HG03159 (cell line): ENCODE data around the gene LARP1.
"Not testable (repeated sequence)": the region's sequence is repeated elsewhere in the genome, so short reads cannot be mapped to it uniquely, and the experiment has no call there.

Source experiments
- ATAC-seq: cut with Tn5 transposase; IDR thresholded peaks from one replicate; pipeline ENCODE4 v1.9.1; 2021; ENCODE audit warnings: mild to moderate bottlenecking, moderate library complexity; ENCODE audit not compliant: unreplicated experiment

LARP1 gene

DNA sequence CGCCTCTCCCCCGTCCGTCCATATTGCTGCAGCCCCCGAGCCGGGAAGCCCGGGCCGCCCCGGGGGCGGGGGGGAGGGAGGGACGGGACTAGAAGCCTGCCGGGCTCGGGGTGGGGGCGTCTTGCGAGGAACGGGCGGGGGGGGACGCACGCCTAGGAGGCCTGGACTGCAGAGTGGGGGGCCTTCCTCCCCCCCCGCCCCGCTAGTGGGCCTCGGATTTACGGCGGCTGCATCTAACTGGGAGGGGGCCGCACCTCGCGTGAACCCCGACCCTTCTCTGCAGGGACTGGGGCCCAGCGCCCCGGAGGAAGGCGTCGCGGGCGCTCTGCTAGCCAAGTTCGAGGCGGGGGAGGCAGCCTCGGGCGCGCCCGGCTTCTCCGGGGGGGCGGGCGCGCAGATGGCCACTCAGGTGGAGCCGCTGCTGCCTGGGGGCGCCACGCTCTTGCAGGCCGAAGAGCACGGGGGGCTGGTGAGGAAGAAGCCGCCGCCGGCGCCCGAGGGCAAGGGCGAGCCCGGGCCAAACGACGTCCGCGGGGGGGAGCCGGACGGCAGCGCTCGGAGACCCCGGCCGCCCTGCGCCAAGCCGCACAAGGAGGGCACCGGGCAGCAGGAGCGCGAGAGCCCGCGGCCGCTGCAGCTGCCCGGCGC is at the start of gene LARP1:
Gene LARP1 (plus strand): TSS at position 17 of the 648 bp plus-strand sequence. CDS start 381 bp downstream, at position 398.
- ATAC-seq: peak; percentile 1

DNA sequence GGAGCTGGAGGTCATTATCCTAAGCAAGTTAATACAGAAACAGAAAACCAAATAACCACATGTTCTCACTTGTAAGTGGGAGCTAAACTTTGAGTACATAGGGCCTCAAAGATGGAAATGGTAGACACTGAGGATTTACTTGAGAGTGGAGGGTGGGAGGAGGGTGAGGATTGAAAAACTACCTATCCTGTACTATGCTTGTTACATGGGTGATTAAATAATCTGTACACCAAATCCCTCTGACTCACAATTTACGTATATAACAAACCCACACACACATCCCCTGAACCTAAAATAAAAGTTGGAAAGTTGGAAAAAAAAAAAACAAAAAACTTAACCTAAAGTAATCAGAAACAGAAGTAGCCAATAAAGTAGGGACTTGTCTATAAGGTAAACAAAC is 48.8 kb upstream of the LARP1 start:
- ATAC-seq: no peak

DNA sequence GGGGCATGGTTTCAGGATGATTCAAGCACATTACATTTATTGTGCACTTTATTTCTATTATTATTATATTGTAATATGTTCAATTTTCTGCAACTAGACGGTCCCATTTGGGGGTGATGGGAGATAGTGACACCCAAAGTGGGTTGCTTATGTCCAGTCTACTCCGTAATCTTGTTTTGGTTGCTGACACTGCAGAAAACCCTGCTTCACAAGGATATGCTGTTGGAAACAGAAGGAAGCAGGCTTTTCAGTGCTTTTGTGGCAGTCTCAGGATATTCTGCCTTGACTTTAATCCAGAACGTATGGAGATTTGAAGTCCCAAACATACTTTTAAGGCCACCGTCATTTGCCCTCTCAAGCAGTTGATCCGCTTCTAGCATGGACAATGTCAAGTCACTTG is 47.5 kb upstream of the LARP1 start:
- no peak for ATAC-seq

DNA sequence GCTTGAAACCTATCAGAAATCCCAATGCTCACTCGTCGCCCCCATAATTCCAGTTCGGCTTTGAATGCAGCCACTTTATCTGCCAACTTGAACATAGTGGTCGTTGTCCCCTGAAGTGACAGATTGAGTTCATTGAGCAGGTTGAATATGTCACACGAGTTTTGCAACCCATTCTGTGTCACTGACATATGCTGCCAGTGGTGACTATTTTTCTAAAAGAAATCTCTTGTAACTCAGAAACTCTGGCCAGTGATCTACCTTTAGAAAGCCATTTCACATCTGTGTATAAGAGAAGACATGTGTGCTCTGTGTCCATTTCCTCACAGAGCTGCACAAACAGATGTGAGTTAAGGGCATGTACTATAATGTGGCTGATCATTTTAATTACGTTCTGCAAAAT is 47.0 kb upstream of the LARP1 start:
- ATAC-seq: no peak

DNA sequence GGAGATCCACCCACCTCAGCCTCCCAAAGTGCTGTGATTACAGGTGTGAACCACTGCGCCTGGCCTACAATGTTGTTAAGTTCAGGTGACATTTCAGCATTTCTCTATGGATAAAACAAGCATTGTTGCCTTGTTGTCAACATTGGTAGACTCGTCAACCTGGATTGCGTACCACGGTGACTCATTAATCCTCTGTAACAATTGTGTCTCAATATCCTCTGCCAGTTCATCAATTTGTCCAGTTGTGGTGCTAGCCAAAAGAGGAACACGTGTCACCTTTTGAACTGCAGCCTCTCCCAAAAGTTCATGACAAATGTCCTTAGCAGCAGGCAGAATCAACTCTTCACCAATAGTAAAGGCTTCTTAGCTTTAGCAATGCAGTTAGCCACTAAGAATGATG is 46.3 kb upstream of the LARP1 start:
- ATAC-seq: no peak

DNA sequence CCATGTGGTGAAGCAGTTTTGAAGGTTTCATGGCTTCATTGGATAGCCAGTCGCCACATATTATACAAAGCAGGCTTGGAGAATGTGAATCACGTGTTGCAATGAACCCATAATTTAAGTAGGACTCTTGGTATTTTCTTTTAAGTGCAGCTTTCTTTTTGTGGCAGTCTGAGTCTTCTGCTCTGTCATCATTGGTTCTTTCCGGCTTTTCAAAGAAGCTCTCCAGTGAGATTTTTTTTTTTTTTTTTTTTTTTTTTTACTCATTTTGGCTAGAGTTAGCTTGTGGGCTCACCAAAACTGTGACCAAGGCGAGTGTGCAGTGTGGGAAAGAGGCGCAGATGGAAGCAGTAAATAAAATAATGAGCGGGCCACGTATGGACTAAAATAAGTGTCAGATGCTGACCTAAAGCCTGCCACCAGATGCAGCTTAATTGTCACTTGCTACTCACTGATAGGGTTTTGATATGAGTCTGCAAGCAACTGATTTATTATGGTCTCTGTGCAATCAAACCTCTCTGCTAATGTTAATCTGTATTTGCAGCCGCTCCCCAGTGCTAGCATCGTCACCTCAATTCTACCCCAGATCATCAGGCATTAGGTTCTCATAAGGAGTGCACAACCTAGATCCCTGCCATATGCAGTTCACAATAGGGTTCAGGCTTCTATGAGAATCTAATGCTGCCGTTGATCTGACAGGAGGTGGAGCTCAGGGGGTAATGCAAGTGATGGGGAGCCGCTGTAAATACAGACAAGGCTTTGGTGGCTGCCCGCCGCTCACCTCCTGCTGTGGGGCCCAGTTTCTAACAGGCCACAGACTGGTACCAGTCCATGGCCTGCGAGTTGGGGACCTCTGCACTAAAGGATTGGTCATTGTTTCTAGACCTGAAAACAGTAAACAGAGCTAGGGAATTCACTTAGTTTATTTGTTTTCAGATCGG is 45.5 kb upstream of the LARP1 start:
- ATAC-seq: no peak

DNA sequence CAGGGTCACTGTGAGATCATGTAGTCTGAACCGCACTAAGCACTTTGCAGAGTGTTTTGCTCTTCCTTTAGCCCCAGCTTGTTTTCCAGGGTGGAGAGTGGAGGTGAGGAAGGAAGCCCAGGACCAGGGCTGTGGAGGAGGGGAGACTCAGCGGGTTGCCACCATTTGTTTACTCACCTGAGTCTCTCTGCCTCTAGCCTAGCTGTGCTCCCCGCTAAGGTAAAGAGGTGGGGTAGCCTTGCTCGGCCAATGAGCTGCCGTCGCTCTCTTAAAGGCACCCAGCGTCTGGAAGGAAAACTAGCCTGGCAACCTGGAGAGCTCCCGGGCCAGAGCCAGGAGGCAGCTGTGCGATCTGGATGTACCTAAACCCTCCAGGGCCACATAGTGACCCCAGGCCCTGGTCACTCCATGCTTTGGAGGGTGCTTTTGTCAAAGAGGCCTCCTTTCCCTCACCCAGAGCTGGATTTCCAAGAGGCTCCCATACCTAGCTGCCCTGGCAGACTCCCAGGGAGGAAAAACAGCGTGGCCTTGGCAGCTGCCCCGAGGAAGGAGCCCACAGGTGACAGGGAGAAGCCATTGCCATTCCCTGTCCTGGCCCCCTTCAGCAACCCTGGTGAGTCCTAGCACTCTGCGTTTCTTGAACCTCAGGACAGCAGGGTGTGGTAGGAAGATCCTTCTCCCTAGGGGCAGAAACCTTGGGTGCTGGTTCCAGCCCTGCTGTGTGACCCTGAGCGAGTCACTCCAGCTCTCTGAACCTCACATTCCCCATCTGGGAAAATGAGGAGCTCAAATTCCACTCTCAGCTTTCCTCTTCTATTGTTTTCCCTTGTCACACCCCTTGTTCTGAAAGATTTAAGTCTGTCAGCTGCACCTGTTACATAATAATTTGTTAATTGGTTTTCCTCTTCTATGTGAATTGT is 42.4 kb upstream of the LARP1 start:
- ATAC-seq: no peak

DNA sequence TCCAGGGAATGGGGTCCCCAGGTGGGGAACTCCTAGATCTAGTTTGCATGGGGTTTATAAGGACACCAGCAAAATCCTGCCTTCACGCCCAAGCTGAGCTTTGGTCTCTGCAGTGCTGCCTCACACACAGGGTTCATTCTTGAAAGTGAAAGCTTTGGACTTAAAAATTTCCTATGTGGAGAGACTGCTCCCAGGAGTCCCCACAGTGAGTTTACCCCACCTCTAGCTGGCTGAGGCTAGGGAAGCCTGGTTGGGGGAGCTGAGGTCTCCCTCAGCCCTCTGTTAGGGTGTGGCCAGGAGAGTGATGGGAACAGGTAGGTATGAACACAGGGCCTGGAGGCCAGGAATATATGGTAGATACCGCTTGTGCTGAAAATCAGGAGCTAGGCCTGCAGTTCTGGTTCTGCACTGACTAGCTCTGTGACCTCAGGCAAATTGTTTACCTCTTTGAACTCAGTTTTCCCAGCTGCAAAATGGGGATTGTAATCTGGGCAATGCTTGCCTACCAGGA is 41.5 kb upstream of the LARP1 start:
- ATAC-seq: no peak

DNA sequence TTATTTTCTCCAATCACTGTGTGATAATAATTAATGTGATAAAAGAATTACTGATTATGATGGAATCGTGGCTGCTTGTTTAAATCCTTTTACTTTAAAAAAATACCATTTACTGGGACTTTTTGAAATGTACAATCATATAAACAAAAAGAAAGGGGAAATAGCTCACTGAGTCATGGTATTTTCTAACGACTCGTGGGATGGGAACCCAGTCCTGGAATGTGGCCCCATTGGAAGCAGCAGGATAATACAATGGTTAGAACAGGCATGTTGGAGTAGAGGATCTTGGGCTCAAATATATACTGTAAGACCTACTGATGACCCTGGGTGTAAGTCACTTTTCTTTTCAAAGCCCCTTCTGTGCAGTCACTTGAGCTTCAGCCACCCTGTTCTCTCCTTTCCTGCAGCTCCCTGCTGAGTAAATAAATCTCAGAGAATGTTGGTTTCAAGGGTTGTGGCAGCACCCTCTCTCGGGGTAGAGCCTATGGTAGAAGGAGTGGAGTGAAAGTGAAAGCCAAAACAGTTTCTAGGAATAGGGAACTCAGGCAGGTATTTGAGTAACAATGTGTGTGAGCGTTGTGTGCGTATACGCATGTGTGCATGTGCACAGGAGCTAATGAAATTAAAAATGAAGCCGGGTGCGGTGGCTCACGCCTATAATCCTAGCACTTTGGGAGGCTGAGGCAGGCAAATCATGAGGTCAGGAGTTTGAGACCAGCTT is 40.8 kb upstream of the LARP1 start:
- peak; percentile 79 for ATAC-seq

DNA sequence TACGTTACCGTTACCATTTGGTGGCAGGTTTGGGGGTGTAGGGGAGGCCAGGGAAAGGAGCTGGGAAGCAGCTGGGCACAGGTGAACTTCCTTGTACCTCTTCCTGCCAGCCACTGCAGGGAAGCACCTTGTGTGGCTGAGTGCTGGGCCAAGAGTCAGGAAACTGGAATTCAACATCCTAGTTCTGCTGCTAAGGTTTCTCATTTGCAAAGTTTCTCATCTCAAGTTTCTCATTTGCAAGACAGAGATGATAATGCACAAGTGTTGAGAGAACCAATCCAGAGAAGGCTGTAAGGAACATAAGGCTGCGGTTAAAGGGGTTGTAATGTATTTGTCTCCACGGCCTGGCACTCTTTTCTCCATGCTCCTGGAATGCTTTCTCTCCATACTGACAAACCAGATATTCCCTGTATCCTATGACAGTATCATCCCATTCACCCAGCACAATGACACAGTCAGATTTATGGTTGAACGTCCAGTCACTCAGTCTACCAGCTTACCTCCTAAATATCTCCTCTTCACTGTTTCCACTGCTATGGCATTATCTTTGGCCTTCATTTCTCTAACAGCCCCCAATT is 33.6 kb upstream of the LARP1 start:
- ATAC-seq: no peak

DNA sequence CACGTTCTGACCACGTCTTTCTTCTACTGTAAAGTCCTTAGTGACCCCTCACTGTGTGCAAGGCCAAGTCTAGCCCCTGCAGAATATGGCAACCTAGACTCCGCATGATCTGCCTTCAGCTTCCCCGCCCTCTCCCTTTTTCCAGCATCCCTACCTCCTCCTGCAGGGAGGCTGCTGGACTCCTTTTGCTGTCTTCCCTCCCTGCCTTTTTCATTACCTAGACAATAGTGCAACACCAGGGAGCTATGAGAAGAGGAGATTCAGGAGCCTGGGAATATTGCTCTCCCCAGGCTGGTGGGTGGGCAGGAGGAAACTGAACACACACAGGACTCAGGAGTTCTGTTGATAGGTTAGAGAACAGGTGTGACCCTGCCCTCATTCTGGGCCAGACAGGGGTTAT is 33.1 kb upstream of the LARP1 start:
- ATAC-seq: no peak

DNA sequence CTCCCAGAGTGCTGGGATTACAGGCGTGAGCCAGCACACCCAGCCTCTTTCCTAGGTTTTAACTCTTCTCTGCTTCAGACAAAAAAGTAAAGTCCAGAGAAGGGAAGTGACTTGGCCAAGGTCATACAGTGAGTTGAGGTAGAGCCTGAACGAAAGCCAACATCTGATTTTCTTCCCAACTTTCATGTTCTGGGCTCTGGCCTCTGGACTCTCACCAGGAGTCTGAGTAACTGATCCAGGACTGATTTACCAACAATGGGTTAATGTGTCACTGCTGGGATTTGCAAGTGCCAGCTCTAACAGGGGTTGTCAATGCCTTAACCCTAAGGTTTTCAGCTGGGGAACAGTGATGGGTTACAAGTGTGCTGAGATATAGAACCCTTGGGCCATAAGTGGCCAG is 32.2 kb upstream of the LARP1 start:
- ATAC-seq: no peak

DNA sequence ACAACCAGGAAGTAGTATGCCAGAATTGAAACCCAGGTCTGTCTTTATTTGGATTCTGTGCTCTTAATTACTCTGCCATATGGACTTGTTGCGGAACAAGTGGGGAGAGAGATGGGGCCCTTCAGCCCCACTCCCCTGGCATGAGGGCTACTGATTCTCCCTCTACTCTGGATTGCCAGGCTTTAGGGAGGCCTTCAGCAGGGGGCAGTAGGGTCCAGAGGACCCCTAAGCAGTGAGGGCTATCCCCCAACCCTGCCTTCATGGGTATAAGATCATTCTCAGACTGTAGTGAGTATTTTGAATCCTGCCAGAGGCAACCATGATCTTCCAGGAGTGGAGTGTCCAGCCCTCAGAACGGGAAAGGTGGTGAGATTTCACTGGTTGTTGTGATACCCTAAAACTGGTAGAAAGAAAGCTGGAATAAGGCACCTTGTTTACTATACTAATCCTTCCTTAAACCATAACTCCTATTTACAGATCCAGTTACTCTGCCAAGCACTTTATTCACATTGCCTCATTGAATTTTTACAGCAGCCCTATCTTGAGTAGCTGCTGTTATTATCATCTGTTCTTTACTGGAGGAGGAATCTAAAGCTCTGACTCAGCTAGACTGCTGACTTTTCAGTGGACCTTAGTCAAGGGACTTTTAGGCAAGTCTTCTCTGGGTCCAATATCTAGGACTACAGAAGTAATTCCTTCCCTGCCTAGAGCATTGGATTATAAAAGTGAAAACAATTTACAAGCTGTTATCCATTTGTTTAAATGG is 31.3 kb upstream of the LARP1 start:
- ATAC-seq: no peak

DNA sequence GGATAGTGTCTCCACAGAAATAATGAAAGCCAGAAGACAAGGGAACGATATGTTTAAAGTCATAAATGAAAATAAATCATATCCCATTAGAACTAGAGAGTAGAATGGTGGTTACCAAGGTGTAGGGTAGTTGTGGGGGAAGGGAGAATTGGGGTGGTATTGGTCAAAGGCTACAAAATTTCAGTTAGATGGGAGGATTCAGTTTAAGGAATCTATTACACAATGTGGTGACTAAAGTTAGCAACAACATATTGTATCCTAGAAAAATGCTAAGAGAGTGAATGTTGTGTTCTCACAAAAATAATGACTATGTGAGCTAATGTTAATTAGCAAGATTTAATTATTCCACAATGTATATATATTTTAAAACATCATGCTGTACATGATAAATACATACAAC is 27.8 kb upstream of the LARP1 start:
- ATAC-seq: no peak

DNA sequence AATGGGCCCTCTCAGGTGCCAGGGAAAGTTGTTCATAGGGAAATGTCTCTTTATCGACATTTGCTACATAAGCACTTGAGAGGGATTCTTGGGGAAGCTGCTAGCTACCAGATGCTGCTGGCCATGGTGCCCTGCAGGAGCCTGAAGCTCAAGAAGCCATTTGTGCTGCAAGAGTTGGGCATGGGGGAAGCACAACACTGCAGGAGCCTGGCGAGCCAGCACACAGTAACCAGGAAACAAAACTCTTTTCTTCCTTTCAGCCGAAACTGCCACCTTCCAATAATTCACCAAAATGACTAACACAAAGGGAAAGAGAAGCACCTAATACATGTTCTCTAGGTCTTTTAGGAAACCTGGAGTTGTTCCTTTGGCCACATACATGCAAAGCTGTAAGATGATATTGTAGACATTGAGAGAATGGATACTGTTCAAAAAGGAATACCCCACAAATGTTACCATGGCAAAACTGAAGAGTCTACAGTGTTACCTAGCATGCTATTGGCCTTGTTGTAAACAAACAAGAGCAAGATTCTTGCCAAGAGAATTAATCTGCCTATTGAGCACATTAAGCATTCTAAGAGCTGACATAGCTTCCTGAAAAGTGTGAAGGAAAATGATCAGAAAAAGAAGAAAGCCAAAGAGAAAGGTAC is 26.1 kb upstream of the LARP1 start:
- no peak for ATAC-seq

DNA sequence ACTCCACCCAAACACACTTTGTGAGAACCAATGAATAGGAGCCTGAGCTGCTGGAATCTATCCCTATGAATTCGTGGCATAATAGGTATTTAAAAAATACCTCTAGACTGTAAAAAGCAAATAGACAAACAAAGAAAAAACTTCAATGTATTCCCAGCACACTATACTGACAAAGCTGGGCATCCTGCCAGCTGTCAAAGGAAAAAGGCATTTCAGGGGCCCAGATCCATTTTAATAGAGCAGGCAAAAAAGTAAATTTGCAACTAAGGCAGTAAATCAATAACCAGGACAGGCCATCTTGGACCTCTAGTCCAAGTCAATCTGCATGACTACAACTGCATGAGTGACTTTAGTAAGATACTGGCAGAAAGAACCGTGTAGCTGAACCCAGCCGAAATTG is 25.6 kb upstream of the LARP1 start:
- ATAC-seq: no peak

DNA sequence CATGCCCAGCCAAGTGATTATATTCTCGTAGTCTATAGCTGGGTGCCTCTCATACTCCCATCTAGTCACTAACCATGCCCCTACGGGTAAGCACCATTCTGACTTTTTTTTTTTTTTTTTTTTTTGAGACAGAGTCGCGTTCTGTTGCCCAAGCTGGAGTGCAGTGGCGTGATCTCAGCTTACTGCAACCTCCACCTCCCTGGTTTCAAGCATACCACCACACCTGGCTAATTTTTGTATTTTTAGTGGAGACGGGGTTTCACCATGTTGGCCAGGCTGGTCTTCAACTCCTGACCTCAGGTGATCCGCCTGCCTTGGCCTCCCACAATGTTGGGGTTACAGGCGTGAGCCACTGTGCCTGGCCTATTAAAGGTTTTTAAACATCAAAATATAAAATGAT is 24.4 kb upstream of the LARP1 start:
- not testable (repeated sequence) for ATAC-seq

DNA sequence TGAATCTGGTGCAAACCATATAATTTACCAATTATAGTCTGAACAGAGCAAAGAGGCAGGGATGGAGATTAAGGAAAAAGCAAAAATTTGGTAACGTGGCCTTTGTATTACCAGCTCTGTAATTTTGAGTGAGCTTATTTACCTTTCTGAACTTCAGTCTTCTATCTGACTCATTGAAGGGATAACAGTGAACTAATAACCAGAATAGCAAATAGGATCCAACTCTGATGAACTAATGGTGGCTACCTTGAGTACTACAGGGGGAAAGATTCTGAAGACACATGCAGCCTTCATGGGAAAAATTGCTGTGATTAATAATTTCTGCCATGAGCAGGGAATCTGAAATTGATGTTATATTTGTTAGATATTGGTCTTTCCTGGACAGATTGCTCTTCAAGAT is 23.0 kb upstream of the LARP1 start:
- no peak for ATAC-seq
